ENCODE measurements around the gene DOCK11.

Gene DOCK11

DNA sequence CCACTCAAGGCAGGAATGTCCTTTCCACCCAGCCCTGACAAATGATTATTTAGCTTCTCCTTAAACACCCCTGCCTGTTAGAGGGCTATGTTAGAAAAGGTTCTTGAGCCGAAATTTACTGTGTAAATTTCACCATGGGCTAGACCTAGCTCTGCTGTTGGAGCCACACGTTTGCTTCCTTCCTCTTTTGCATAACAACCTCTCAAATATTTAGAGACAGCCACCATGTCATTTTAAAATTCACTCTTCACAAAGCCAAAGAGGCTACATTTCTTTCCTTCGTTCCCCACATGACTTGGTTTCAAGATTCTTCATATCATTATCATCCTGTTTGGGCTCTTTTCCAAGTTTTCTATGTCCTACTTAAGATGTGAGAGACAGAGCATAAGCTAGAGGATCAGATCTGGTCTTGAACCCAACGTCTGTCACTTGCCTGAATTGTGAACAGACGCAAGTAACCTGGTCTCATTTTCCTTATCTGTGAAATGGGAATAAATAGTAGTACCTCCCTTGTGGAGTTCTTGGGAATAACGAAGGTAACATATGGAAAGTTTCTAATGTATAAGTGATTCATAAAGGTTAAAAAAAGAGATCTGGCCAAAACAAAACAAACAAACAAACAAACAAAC, 6.7 kb downstream of the DOCK11 start:
- DNase-seq = no peak

GRCh38 chrX:118503260-118504041, 7.8 kb downstream of the DOCK11 start:
- DNase-seq = no peak

DNA sequence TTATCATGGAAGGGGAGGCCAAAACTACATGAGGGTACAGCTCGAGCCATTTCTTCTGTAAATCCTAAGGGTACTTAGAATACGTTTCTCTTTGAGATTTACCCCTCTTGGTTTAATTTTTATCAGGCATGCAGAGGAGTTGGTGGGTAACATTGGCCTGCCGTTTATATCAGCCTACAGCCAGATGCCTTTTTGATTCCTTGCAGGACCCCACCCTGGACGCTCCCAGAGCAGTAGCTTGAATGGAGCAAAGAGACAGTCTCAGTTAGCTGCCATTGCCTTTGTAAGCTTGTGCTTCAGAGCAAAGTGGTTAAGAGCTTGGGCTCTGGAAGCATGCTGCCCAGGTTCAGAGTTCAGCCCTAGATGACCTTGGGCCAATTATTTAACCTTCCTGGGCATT, 9.0 kb downstream of the DOCK11 start:
- DNase-seq = no peak

- no peak for DNase-seq
These were observed 11.3 kb downstream of the DOCK11 start for GRCh38 chrX:118506805-118507480.

DNA sequence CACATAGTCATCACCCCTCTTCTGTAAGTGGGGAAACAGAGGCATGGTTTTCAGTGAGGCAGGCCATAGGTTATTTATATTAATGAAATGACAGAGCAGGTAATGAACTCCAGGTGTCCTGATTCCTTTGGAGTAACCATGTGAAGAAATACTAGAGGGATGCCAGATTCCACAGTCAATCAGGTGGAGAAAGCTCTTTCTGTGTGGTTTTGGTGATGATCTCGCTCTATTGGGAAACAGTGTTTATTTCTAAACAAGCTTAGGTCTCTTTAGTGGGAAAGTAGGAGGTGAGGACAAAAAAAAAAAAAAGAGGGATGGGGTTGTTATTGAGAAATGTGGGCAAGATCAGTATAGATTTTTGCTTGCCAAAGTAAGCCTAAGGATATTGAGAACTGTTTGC, 12.2 kb downstream of the DOCK11 start:
- no peak for DNase-seq

- no peak for DNase-seq
These were observed 12.6 kb downstream of the DOCK11 start for GRCh38 chrX:118508221-118508620.

- no peak for DNase-seq
These were observed 13.0 kb downstream of the DOCK11 start for GRCh38 chrX:118508635-118509034.

DNA sequence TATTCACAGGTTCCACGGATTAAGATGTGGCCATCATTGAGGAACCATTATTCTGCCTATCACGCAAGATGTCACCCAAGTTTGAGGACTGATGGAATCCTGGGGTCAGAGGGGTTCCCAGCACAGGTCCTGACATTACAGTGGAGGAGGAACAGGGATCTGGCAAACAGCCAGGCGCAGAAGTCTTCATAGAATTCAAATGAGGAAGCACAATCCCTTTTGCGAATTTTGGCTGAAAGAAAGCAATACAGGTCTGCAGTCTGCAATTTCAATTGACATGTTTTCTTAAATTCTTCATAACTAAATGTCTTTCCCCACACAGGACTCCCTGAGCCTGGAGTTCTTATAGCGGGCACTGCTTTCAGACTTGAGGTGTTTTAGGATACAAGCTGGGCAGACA, 14.5 kb downstream of the DOCK11 start:
- DNase-seq = no peak

DNA sequence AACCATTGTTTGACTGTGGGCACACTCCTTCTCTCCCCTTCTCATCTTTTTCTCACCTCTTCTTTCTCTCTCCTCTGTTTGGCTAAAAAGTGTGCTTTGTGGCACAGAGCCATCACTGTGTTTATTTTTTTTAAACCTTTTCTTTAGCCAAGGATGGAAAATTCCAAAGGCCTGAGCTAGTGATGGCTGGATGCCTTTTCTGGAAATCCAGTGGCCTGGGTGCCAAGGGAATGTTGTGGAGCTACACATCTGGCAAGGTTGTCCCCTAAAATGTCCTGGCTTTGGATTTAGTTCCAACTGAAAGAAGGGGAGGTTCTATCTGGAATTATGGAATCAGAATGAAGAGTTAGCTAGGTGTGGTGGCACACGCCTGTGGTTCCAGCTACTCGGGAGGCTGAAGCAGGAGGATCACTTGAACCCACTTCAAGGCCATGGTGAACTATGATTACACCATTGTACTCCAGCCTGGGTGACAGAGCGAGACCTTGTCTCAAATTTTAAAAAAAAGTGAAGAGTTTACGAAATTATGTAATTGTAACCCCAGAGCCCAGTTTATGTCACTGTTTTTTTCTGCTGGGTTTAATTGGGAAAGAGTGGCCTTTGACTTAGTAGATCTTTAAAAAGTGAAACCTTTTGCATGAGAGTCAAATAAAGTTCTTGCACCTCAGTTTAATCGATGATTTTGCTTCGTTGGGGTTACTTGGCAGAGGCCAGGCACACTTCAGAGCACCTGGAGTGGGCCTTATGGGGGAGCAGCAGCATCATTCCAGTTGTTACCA, 17.7 kb downstream of the DOCK11 start:
- DNase-seq = no peak

DNA sequence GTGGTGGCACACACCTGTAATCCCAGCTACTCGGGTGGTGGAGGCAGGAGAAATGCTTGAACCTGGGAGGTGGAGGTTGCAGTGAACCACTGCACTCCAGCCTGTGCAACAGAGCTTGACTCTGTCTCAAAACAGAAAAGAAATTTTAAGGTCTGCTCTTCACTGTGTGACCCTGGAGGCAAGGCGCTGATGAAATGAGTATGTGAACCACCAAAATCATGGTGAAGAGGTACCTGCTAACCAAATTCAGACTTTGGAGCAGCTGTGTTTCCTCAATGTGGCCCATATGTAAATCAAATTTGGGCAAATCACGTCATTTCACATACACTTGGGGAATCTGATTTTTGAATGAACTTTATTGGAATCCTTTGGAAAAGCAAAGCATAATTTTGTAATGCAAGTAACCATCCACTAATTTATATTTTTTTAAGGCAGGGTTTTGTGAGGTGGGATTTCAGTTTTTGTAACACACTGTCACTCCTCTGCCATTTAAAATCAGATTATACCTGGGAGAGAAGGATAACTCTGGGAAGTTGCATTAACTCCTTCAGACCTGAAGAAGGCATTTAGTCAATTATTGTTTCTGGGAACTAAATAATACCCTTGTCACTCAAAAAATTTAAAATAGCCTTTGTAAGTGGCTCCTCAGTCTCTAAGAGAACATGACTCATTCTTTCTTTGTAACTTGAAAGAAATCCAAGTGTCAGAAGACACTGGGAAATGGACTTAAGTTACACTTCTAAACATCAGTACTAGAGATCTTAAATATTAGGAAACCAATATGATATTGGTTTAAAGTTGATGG, 24.0 kb downstream of the DOCK11 start:
- no peak for DNase-seq

DNA sequence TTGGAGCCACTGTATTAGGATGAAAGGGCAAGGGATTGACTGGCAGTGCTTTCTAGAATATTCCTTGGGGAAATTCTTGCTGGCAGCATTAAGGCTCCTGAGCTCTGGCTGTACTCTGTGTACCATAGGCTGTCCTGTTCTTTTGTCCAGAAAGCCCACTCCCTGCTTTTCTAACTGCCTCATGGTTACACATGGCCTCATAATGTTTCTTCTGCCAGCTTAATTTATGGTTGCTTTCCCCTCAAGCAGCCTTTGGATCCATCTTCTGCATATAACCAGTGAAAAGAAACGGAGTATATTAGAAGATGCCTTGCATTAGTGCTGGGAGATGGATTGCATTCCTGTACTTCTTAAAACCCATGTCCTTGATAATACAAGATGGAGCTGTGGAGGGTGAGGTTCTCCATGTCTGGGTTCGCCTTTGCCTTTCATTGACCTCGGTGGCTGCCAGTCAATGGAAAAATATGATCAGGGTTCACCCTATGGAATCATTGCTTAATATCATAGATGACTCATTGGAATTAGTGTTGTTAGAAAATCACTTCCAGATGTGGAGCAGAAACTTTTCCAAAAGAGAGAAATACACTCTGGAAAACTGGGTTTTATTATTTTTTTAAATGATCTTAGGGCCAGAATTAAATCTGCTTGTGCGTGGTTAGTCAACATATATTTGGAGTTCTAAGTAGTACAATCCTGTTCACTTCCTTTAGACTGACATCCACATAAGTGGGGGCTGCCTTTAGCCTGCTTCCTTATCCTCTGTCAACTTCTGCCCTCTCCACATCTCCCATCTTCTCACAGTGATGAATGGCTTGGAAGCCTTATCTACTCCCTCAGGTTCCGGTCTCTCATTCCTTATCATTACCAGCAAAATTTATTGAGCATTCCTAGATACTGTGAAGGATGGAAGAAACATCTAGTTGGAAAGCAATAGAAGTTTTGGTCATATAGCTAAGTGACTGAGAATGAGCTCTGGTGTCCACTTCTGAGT, 24.9 kb downstream of the DOCK11 start:
- DNase-seq = no peak

DNA sequence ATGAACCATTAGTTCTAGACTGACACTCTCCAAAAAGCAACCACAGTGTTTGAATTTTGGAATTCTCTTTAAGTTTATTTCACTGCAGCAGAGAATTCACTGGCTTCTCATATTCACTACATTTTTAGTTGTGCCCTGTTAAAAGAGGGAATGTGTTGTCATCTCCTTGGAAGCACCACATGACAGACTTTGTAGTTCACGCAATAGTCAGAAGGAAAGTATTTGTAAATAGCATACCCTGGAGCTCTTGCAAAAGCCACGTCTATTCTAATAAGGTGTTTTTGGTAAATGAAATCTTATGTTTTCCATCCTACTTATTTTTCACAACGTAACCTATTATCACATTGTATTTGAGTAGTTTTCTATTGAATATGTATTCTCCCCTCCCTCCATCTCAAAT, 25.8 kb downstream of the DOCK11 start:
- no peak for DNase-seq

- no peak for DNase-seq
These were observed 26.8 kb downstream of the DOCK11 start for GRCh38 chrX:118522230-118522926.

GRCh38 chrX:118523920-118524319, 28.3 kb downstream of the DOCK11 start:
- DNase-seq = no peak

GRCh38 chrX:118524344-118524743, 28.7 kb downstream of the DOCK11 start:
- no peak for DNase-seq

- no peak for DNase-seq
These were observed 29.6 kb downstream of the DOCK11 start for GRCh38 chrX:118525174-118525730.

DNA sequence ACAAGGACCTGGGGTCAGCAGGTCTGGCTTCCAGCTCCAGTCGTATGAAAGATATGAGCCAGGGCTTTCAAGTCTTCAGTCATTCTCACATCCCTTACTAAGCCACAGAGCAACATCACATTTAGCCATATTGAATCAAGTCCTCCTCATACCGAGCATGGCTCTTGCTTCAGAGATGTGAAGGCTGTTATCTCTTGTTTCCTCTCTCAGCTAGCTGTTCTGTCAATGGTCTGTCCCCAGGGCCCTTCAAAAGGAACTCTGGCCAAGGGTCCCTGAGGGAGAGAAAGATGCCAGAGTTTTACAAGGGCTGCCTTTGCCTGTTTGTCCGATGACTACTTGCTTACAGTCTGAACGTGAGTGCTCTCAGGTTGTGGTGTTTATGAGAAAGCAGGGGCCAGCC, 30.5 kb downstream of the DOCK11 start:
- no peak for DNase-seq

DNA sequence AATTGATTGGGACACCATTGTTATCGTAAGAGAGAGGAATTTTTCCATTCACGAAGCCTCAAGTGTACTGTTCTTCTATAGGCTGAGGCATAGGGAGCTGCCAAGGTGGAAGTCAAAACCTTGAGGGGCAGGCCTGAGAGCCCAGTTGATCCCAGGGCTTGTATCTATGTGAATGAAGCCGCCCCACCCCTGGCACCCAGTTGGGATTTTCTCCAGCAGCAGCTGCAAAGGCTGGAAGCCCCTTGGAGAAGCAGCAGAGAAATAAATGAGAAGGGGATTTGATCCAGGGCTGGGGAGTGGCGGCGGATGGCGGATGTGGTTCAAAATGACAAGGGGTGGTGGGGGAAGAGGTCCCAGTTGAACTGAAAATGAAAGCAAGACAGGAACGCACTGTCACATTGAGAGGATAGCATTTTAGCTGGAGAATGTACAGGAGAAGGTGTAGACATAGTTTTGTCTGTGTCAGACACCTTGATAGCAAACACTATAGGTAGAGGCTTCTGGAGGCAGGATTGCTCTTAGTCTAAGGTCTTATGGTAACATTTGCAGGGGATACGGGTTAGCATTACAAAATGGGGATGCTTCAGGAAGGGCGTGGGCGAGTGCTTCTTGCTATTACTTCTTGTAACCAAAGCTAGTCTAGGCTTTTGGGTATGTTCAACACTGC, 32.6 kb downstream of the DOCK11 start:
- DNase-seq = no peak

- no peak for DNase-seq
These were observed 34.8 kb downstream of the DOCK11 start for GRCh38 chrX:118530219-118530911.
